Esophagus squamous epithelium (tissue), 5 donors: ENCODE measurements around the gene CCDC93. TPM values are rescaled to one million over a fixed set of nuclear protein-coding genes. Genes with fewer than 3 reads are reported as not detected.

Experiments used
- DNase-seq: peaks from one replicate; lab custom pipeline; 2025; lab: John Stamatoyannopoulos, UW
- H3K27ac ChIP-seq, 4 donors: fragments of 200-600 bp; sonication (generic); one replicate each; pipeline ENCODE4 v1.5.1; 2016 to 2019; ENCODE audit warnings: mild to moderate bottlenecking in 1 of 4
- H3K27me3 ChIP-seq, 4 donors: fragments of 200-600 bp; sonication (generic); 1 replicate in 3 of 4; 2 replicates in 1 of 4; pipeline versions ENCODE4 v1.5.1 to v1.6.0; 2017 to 2021; ENCODE audit warnings: antibody characterized with exemption in 1 of 4
- H3K36me3 ChIP-seq, 3 donors: fragments of 200-600 bp; sonication (generic); one replicate each; pipeline ENCODE4 v1.5.1; 2016 to 2019
- H3K4me1 ChIP-seq, 3 donors: fragments of 200-600 bp; sonication (generic); one replicate each; pipeline ENCODE4 v1.5.1; 2017 to 2019
- H3K4me3 ChIP-seq, 4 donors: fragments of 200-600 bp; sonication (generic); 1 replicate in 3 of 4; 2 replicates in 1 of 4; pipeline ENCODE4 v1.5.1; 2016 to 2019; ENCODE audit warnings: mild to moderate bottlenecking in 2 of 4, moderate library complexity in 1 of 4
- H3K9me3 ChIP-seq, 3 donors: fragments of 200-600 bp; sonication (generic); one replicate each; pipeline ENCODE4 v1.5.1; 2016 to 2019
- POLR2A ChIP-seq, 4 donors: fragments of 450-650 bp; IDR thresholded peaks; one replicate each; pipeline ENCODE4 v1.6.1; 2017; ENCODE audit warnings: antibody characterized with exemption in 4 of 4, mild to moderate bottlenecking in 4 of 4, moderate library complexity in 3 of 4
- WGBS, 2 donors: methylation state at CpG; one replicate each; pipeline ENCODE4 v1.1.5; 2018; 5-methylcytosine and 5-hydroxymethylcytosine counted together
- intact Hi-C: fragments of 100-400 bp; cut with DNase I; formaldehyde crosslinking; loops from one replicate; pipeline ENCODE4 v1.15.0; 2022
- total RNA-seq, 4 donors: library from RNA; depleted of rRNA; stranded (reverse); fragments of >200 nt; gene quantifications; one replicate each; pipeline ENCODE4 v1.1.0, GENCODE V29; 2016
- TF ChIP-seq, protein P1 (sequence below), 6 experiments: fragments of 450-650 bp in 4 of 6; fragments of 200-600 bp in 2 of 6; sonication (generic) in 2 of 6; IDR thresholded peaks; one replicate each; pipeline ENCODE4 v1.5.1; 2016 to 2019; ENCODE audit warnings: antibody characterized with exemption in 6 of 6, mild to moderate bottlenecking in 4 of 6, moderate library complexity in 4 of 6
- donor health status: DM: yes; HTN: yes; CAD: no.

Gene CCDC93
- total RNA-seq, 4 donors from 2014 or later: 10.6 to 20.4 (median 17.2) TPM

DNA sequence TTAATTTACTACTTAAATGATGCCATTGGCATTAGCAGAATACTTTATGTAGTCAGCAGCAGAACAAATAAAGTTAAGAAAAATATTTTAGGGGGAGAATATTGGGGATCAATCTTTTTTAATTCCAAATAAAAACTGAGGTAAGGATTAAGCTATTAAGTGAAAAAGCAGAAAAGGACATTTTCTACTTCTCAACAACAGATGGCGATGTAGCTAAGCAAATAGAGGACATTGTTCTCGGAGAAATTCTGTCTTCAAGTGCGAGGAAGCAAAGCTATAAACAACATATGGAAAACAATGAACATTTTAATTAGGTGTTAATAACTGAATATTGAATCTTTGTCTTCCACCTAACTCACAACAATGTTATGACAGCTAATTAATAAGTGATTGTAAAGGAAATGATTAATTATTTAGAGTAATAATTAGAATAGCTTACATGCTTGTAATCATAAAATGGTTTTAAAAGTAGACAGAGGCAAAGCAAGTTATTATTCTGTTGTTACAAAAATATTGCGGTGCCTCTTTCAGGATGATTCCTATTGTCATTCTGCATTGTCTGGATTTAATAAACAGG lies 32.9 kb upstream of the CCDC93 start:
- H3K36me3 ChIP-seq: no peaks in the 10 kb centered on the region
- TF ChIP-seq, protein P1, sequence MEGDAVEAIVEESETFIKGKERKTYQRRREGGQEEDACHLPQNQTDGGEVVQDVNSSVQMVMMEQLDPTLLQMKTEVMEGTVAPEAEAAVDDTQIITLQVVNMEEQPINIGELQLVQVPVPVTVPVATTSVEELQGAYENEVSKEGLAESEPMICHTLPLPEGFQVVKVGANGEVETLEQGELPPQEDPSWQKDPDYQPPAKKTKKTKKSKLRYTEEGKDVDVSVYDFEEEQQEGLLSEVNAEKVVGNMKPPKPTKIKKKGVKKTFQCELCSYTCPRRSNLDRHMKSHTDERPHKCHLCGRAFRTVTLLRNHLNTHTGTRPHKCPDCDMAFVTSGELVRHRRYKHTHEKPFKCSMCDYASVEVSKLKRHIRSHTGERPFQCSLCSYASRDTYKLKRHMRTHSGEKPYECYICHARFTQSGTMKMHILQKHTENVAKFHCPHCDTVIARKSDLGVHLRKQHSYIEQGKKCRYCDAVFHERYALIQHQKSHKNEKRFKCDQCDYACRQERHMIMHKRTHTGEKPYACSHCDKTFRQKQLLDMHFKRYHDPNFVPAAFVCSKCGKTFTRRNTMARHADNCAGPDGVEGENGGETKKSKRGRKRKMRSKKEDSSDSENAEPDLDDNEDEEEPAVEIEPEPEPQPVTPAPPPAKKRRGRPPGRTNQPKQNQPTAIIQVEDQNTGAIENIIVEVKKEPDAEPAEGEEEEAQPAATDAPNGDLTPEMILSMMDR (IDR thresholded peaks at IDR 0.05): peak; percentile 27 to 58 (median 46)
- TF ChIP-seq POLR2A (IDR thresholded peaks at IDR 0.05): no peak
- intact Hi-C loops: loop anchor here (5.0 kb wide), 1 partner anchor 821 kb away; no protein-coding TSS in a partner anchor

DNA sequence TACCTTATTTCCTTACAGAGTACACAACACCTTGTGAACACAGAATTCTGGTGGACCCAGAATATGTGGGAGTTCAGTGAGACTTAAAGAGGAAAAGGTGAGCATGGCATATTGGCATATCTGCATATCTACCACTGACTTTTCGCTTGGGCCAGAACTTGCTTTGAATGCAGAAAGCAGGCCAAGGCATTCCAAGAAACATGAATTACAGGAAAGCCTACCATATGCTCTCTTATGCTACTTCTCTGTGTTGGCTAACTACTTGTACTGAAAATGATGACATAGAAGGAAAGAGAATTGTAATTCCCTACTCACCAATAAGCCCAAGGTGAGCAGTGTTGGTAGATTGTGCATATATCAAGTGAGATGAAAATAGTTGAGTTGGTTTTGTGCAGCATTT lies 31.4 kb upstream of the CCDC93 start:
- 50 to 100% methylated on average over 1 of the region's 1 CpG for WGBS, 2 donors
- intact Hi-C loops: loop anchor here (5.0 kb wide), 1 partner anchor 822 kb away; no protein-coding TSS in a partner anchor
- H3K4me1 ChIP-seq: no peaks in the 10 kb centered on the region
- peaks cover 0 to 82% (median 0%) of the 10 kb centered on the region in 4 donors for H3K27me3 ChIP-seq
- no peak overlapping the region for H3K4me3 ChIP-seq
- no peaks in the 10 kb centered on the region for H3K9me3 ChIP-seq
- no peak overlapping the region for H3K27ac ChIP-seq
- no peak for DNase-seq
- TF ChIP-seq, protein P1 (IDR thresholded peaks at IDR 0.05): no peak
- no peak for TF ChIP-seq POLR2A (IDR thresholded peaks at IDR 0.05)
- H3K36me3 ChIP-seq: no peaks in the 10 kb centered on the region

More for the DNA sequence above, 32.9 kb upstream of the CCDC93 start:
- Histone ChIP-seq H3K4me1 (no peaks in the 10 kb centered on the region), H3K27ac (no peak overlapping the region), H3K27me3 (peaks cover 0 to 81% (median 0%) of the 10 kb centered on the region in 4 donors), H3K4me3 (no peak overlapping the region), H3K9me3 (no peaks in the 10 kb centered on the region)
- WGBS, 2 donors: 5% methylated on average over 4 of the region's 4 CpGs
- no peak for DNase-seq

DNA sequence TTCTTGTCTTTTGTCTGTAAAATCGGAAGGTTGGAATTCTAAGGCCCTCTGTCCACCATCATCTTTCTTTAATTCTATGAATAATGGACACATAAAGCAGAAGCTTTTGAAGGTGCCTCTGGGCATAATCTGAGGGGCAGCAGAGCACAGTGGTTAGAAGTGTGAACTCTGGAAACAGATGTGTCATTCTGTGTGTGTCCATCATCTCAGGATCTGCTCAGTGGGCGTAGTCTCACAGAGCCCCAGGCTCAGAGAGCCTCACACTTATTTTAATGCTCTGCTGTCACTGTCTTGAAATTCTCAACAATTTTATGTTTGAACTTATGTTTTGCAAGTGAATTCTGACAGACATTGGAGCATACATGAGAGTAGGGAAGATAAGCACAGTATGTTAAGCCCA lies 31.0 kb upstream of the CCDC93 start:
- no peaks in the 10 kb centered on the region for H3K36me3 ChIP-seq
- H3K4me3 ChIP-seq: no peak overlapping the region
- 73 to 80% methylated on average over 2 of the region's 2 CpGs for WGBS, 2 donors
- peaks cover 0 to 82% (median 0%) of the 10 kb centered on the region in 4 donors for H3K27me3 ChIP-seq
- H3K27ac ChIP-seq: no peak overlapping the region
- intact Hi-C loops: loop anchor here (5.0 kb wide), 1 partner anchor 822 kb away; no protein-coding TSS in a partner anchor
- TF ChIP-seq, protein P1 (IDR thresholded peaks at IDR 0.05): no peak
- TF ChIP-seq POLR2A (IDR thresholded peaks at IDR 0.05): no peak
- H3K4me1 ChIP-seq: no peaks in the 10 kb centered on the region
- DNase-seq: no peak
- H3K9me3 ChIP-seq: no peaks in the 10 kb centered on the region

DNA sequence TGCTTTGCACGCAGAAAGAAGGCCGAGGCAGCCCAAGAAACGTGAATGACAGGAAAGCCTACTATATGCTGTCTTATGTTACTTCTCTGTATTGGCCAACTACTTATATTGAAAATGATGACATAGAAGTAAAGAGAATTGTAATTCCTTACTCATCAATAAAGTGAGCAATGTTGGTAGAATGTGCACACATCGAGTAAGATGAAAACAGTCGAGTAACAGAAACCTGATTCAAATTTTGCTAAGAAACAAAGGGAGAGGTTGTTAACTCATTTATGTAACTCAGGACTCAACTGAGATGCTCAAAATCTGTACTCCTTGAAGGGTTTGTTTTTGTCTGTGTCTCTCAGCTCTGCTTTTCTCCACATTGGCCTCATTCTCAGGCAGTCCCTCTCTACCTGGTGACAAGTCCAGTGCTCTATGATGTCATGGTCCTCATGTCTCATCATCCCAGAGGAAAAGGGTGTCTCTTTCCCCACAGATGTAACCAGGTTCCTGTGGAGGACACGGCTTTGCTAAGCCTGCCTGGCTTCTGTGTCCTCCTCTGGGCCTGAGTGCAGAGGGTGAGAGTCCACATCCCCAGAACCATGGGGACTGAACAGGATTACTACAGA lies 30.3 kb upstream of the CCDC93 start:
- intact Hi-C loops: no loop called here
- DNase-seq: no peak

More for the DNA sequence above, 30.3 kb upstream of the CCDC93 start:
- TF ChIP-seq POLR2A (IDR thresholded peaks at IDR 0.05): no peak
- TF ChIP-seq, protein P1 (IDR thresholded peaks at IDR 0.05): no peak
- Histone ChIP-seq H3K4me1 (no peaks in the 10 kb centered on the region), H3K36me3 (no peaks in the 10 kb centered on the region), H3K27me3 (peaks cover 0 to 81% (median 0%) of the 10 kb centered on the region in 4 donors), H3K27ac (no peak overlapping the region), H3K4me3 (no peak overlapping the region), H3K9me3 (no peaks in the 10 kb centered on the region)
- 62 to 67% methylated on average over 6 of the region's 6 CpGs for WGBS, 2 donors
